HFFc6 (cell line): ENCODE measurements around the gene CCDC74A. TPM values are rescaled to one million over a fixed set of nuclear protein-coding genes. Genes with fewer than 3 reads are reported as not detected.
A peak's percentile ranks its signal among the peaks of the same experiment; 100 is the strongest.
"Not testable (repeated sequence)": the region's sequence is repeated elsewhere in the genome, so short reads cannot be mapped to it uniquely, and the experiment has no call there.

Experiments used
- DNase-seq: peaks from one replicate; pipeline ENCODE4 v3.0.0-alpha.2; 2018
- H3K27ac Mint-ChIP-seq: 2 replicates; pipeline ENCODE4 v1.8.0; 2020; ENCODE audit warnings: mild to moderate bottlenecking, mixed read lengths
- H3K27me3 Mint-ChIP-seq: 2 replicates; pipeline ENCODE4 v1.8.0; 2021; ENCODE audit warnings: mild to moderate bottlenecking, moderate library complexity, mixed read lengths; ENCODE audit not compliant: insufficient read depth
- H3K36me3 Mint-ChIP-seq: 2 replicates; pipeline ENCODE4 v1.8.0; 2021; ENCODE audit warnings: low read depth, mixed read lengths
- H3K4me1 Mint-ChIP-seq: 2 replicates; pipeline ENCODE4 v1.8.0; 2020; ENCODE audit warnings: low read depth, mixed read lengths
- H3K4me3 Mint-ChIP-seq: 2 replicates; pipeline ENCODE4 v1.8.0; 2020; ENCODE audit warnings: mild to moderate bottlenecking, moderate library complexity, mixed read lengths
- H3K9me3 Mint-ChIP-seq: 2 replicates; pipeline ENCODE4 v1.8.0; 2020; ENCODE audit warnings: mild to moderate bottlenecking, mixed read lengths
- long read RNA-seq: library from polyadenylated mRNA; unstranded; transcript quantifications from one replicate; pipeline ENCODE4 v2.0.0, GENCODE V29; 2019
- total RNA-seq, 6 experiments: library from RNA; stranded (reverse); fragmentation: NEBNext Ultra II Directional; extraction: Animal tissue kit (Norgen Biotek cat#: 25700); gene quantifications; 2 replicates in 1 of 6; 3 replicates in 5 of 6; pipeline ENCODE4 v1.2.3, GENCODE V29; 2021

The CCDC74A gene
- total RNA-seq = 1 to 10 TPM; 5.6 to 8.2 (median 7.3) TPM
- long read RNA-seq, partial matches to known transcripts = 1 of 11 reads
- long read RNA-seq, other reads (novel, unspliced or antisense) = 4 of 11 reads

DNA sequence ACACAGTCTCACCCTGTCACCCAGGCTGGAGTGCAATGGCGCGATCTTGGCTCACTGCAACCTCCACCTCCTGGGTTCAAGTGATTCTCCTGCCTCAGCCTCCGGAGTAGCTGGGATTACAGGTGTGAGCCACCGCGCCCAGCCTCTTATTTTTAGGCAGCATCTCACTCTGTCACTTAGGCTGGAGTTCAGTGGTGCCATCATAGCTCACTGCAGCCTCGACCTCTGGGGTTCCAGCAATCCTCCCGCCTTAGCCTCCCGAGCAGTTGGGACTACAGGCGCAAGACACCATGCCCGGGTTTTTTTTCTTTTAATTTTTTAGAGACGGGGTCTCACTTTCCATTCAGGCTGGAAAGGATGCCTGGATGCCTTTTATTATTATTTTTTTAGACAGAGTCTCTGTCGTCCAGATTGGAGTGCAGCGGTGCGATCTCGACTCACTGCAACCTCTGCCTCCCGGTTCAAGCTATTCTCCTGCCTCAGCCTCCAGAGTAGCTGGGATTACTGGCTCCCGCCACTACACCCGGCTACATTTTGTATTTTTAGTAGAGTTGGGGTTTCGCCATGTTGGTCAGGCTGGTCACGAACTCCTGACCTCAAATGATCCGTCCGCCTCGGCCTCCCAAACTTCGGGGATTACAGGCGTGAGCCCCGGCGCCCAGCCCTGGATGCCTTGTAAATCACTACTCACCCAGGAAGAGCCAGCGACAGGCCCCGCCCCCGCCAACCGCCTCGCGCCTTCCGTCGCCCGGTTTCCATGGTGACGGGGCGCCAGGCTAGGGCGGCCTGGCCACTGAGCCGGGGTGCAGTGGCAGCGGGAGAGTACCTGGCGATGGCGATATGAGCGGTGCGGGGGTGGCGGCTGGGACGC is at the start of gene CCDC74A:
Gene CCDC74A (plus strand): TSS at position 758 of the 871 bp plus-strand sequence. CDS start 83 bp downstream, at position 841.
- peak within 1 kb of the TSS; percentile 92 for H3K27ac Mint-ChIP-seq
- H3K4me1 Mint-ChIP-seq, H3K36me3 Mint-ChIP-seq, H3K27me3 Mint-ChIP-seq, H3K9me3 Mint-ChIP-seq: not testable (repeated sequence)
- peak within 1 kb of the TSS; percentile 90 for H3K4me3 Mint-ChIP-seq
- DNase-seq = peak; percentile 58

DNA sequence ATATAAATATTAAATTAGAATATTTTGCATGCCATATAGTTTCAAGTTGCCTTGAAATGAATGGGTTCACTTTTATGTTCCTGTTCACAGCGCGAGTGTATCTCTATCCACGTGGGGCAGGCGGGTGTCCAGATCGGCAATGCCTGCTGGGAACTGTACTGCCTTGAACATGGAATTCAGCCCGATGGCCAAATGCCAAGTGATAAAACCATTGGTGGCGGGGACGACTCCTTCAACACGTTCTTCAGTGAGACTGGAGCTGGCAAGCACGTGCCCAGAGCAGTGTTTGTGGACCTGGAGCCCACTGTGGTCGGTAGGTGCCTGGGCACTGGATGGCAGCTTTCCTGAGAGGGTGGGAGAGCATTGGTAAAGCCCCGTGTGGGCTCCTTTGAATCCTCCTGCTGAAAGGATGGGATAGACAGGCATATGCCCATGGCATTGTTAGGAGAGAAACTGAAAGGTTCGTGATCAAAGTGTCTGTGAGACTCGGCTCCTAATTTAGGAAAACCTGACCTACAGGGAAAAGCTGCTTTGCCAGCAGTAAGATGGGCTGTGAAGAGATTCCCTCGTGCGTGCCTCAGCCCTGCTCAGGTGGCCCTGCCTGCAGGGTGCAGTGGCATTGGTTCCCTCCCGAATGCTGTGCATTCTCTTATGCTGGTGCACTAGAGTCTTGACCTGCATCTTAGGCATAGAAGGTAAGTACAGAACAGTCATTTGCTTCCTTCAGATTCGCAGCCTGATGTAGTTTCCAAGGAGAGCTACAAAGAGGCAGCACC is 49.4 kb upstream of the CCDC74A start:
- H3K4me3 Mint-ChIP-seq, H3K36me3 Mint-ChIP-seq, H3K9me3 Mint-ChIP-seq, H3K4me1 Mint-ChIP-seq, DNase-seq, H3K27me3 Mint-ChIP-seq, H3K27ac Mint-ChIP-seq: not testable (repeated sequence)

DNA sequence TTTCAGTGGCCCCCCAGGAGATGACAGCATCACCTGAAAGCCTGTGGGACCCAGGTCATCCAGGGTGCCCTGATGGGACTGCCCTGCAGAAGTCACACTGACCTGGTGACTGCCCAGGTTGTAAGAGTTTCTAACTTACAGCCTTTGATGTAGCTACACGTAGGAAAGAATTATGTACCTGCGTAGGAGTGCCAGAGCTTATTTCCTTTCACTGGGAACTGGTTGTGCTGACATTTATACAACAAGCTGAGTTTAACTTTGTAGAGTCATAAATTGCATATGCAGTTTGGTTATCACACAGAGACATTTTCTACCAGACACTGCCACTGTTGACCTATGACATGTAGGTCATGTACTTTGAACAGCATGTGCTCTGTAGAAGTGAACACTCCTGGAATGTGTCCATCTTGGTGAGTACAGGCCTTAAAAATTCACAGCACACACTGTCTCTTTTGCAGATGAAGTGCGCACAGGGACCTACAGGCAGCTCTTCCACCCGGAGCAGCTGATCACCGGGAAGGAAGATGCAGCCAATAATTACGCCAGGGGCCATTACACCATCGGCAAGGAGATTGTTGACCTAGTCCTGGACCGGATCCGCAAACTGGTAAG is 48.7 kb upstream of the CCDC74A start:
- not testable (repeated sequence) for H3K27ac Mint-ChIP-seq, H3K4me1 Mint-ChIP-seq, H3K36me3 Mint-ChIP-seq, H3K27me3 Mint-ChIP-seq, H3K4me3 Mint-ChIP-seq, H3K9me3 Mint-ChIP-seq, DNase-seq

DNA sequence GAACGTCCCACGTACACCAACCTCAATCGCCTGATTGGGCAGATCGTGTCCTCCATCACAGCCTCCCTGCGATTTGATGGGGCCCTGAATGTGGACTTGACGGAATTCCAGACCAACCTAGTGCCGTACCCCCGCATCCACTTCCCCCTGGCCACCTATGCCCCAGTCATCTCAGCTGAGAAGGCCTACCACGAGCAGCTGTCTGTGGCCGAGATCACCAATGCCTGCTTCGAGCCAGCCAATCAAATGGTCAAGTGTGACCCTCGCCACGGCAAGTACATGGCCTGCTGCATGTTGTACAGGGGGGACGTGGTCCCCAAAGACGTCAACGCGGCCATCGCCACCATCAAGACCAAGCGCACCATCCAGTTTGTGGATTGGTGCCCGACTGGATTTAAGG is 47.3 kb upstream of the CCDC74A start:
- not testable (repeated sequence) for H3K27me3 Mint-ChIP-seq, H3K27ac Mint-ChIP-seq, H3K4me3 Mint-ChIP-seq, H3K4me1 Mint-ChIP-seq, H3K9me3 Mint-ChIP-seq, H3K36me3 Mint-ChIP-seq, DNase-seq

DNA sequence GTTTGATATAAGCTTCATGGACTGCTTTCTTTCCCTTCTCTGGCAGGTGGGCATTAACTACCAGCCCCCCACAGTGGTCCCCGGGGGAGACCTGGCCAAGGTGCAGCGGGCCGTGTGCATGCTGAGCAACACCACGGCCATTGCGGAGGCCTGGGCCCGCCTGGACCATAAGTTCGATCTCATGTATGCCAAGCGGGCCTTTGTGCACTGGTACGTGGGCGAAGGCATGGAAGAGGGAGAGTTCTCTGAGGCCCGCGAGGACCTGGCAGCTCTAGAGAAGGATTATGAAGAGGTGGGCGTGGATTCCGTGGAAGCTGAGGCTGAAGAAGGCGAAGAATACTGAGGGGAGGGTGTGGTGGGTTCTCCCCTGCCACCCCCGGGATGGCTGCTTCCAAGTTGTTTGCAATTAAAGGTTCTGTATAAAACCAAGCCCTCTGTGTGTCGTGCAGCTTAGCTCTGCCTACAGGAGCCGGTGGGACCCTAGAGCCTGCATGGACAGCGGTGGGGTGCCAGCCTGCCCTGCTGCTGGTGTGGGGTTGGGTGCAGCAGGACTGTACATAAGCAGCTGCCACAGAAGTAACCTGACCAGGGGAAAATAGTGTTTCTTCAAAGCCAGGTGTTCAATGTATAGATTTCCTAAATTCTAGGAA is 45.1 kb upstream of the CCDC74A start:
- not testable (repeated sequence) for H3K4me3 Mint-ChIP-seq, H3K27me3 Mint-ChIP-seq, DNase-seq, H3K36me3 Mint-ChIP-seq, H3K27ac Mint-ChIP-seq, H3K4me1 Mint-ChIP-seq, H3K9me3 Mint-ChIP-seq

DNA sequence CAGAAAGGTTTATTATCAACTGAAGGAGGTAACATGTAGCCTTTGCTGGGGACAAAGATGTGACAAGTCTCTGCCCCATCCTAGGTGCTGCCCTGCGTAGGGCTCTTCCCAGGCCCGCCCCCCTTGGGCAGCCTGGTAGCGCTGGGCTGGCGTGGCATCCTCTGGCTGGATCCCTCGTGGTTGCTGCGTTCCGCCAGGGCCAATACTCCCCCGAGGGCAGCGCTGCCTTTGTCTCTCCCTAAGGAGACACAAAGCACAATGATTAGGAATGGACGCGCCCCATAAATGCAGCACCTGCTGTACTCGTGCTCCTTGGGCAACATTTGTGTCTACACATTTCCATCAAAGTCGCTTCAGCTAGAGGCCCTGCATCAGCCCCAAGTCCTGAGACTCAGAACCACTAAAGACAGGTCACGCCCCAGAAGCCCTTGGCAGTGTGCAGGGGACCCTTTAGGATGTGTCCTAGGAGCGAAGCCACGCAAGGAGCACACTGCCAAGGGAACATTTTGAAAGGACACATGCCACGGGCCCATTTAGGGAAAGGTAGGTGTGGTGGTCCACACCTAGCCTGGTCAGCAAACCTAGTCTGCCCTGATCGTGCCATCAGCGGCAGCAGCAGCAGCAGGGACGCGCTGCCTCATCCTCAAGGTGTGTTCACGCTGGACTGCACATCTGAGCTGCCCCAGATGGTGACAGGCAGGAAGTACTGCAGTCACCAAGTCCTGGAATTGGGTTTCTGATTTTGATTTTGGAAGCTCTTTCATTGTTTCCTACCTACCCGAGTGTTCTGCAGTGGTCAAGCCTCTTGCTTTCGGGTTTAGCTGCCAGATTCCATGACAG is 43.5 kb upstream of the CCDC74A start:
- H3K4me1 Mint-ChIP-seq, DNase-seq, H3K4me3 Mint-ChIP-seq, H3K27me3 Mint-ChIP-seq, H3K36me3 Mint-ChIP-seq, H3K9me3 Mint-ChIP-seq, H3K27ac Mint-ChIP-seq: not testable (repeated sequence)

DNA sequence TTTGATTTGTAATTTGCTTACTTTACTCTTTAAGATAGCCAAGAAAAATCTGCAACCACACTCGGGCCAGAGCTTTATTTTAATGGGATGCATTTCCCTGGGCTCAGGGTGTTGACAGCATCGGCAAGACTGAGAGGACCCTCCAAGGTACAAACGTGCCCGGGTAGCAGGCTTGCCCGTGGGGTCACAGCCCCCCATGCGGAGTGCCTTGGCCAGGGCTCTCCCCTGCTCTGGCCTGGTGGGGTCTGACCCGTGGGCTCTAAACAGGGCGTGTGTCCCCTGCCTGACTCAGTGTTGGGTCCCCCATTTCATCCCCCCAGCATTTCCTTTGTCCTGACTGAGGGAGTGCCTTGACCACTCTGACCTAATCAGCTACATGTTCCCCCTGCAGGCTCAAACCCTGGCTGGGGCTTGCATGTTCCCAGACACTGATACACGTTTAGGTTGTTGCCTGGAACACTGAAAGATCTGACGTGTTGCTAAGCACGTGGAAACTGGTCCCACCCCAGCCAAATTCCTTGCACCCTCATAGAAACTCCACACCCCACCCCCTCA is 42.7 kb upstream of the CCDC74A start:
- H3K4me1 Mint-ChIP-seq, H3K9me3 Mint-ChIP-seq, H3K27me3 Mint-ChIP-seq, H3K27ac Mint-ChIP-seq, H3K4me3 Mint-ChIP-seq, DNase-seq, H3K36me3 Mint-ChIP-seq: not testable (repeated sequence)

DNA sequence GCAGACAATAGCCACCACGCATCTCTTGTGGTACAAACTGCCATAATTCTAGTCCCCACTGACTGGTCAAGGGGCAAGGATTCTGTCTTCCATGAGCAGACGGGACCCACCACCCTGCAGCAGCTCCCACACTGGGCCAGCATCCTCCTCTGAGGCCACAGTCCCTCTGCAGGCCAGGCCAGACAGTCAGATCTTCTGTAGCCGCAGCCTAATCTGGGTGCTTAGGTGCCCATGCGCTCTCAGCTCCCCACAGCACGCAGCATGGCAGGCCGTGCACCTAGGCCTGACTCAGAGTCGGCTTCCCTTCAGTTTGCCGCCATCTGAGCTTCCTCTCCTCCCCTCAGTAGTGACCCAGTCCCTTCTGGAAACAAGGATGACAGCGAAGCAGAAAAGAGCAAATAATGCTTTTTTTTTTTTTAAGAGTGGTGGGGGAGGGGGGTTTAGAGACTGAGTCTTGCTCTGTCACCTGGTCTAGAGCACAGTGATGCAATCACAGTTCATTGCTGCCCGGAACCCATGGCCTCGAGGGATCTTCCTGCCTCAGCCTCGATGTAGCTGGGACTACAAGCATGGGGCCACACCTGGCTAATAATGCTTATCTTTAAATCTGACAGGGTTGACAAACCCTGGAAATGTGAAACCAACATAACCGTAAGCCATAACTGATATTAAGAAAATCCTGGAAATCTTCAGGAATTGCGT is 41.3 kb upstream of the CCDC74A start:
- not testable (repeated sequence) for H3K27ac Mint-ChIP-seq

More for the DNA sequence above, 41.3 kb upstream of the CCDC74A start:
- not testable (repeated sequence) for H3K36me3 Mint-ChIP-seq, H3K9me3 Mint-ChIP-seq, DNase-seq, H3K4me3 Mint-ChIP-seq, H3K27me3 Mint-ChIP-seq
- H3K4me1 Mint-ChIP-seq = peaks cover 11% of the 10 kb centered on the region; the same call in 1 of the 2 replicates
